T-helper 2 cell (primary cell): ENCODE results near the gene ZCCHC7.
"Not testable (repeated sequence)": the region's sequence is repeated elsewhere in the genome, so short reads cannot be mapped to it uniquely, and the experiment has no call there.

ENCODE experiments used
- DNase-seq, 5 experiments: peaks; one replicate each; pipeline versions ENCODE4 v3.0.0 to v3.0.0-alpha.2; 2012 to 2022
- total RNA-seq, 2 donors: gene quantifications; one replicate each; lab custom pipeline; 2026; lab: John Stamatoyannopoulos, UW

The ZCCHC7 gene
- total RNA-seq = 59.5 to 83.9 reads per million in 2 donors

- peak; percentile 94 to 97 (median 96) for DNase-seq
Measured at GRCh38 chr9:37119907-37120842, at the start of gene ZCCHC7. Gene ZCCHC7 (plus strand): TSS chr9:37120574.

- DNase-seq = not testable (repeated sequence)
Measured at GRCh38 chr9:37074790-37075189, 45.6 kb upstream of the ZCCHC7 start.

GRCh38 chr9:37079370-37080164, 40.8 kb upstream of the ZCCHC7 start:
- peak; percentile 79 to 97 (median 92) for DNase-seq

- not testable (repeated sequence) for DNase-seq
Measured at GRCh38 chr9:37080165-37080628, 40.2 kb upstream of the ZCCHC7 start.

GRCh38 chr9:37081507-37081906, 38.9 kb upstream of the ZCCHC7 start:
- not testable (repeated sequence) for DNase-seq

GRCh38 chr9:37082214-37082765, 38.1 kb upstream of the ZCCHC7 start:
- DNase-seq = peak in 1 of 5 experiments; percentile 54

- DNase-seq = no peak
Measured at GRCh38 chr9:37083654-37084053, 36.7 kb upstream of the ZCCHC7 start.

GRCh38 chr9:37085233-37085632, 35.1 kb upstream of the ZCCHC7 start:
- DNase-seq = no peak

GRCh38 chr9:37092714-37093295, 27.6 kb upstream of the ZCCHC7 start:
- not testable (repeated sequence) for DNase-seq

GRCh38 chr9:37094751-37095150, 25.6 kb upstream of the ZCCHC7 start:
- DNase-seq = no peak

- no peak for DNase-seq
Measured at GRCh38 chr9:37096628-37097027, 23.7 kb upstream of the ZCCHC7 start.

GRCh38 chr9:37097294-37097693, 23.1 kb upstream of the ZCCHC7 start:
- no peak for DNase-seq

- DNase-seq = no peak
Measured at GRCh38 chr9:37100327-37100726, 20.0 kb upstream of the ZCCHC7 start.

- no peak for DNase-seq
Measured at GRCh38 chr9:37100741-37101140, 19.6 kb upstream of the ZCCHC7 start.

- no peak for DNase-seq
Measured at GRCh38 chr9:37102486-37102885, 17.9 kb upstream of the ZCCHC7 start.

- DNase-seq = no peak
Measured at GRCh38 chr9:37104183-37104889, 16.0 kb upstream of the ZCCHC7 start.

GRCh38 chr9:37105234-37105633, 15.1 kb upstream of the ZCCHC7 start:
- DNase-seq = no peak

GRCh38 chr9:37107701-37108100, 12.7 kb upstream of the ZCCHC7 start:
- peak in 1 of 5 experiments; percentile 26 for DNase-seq

GRCh38 chr9:37114442-37114841, 5.9 kb upstream of the ZCCHC7 start:
- DNase-seq = not testable (repeated sequence)

- DNase-seq = no peak
Measured at GRCh38 chr9:37117956-37118355, 2.4 kb upstream of the ZCCHC7 start.

GRCh38 chr9:37119360-37119759, 1.0 kb upstream of the ZCCHC7 start:
- no peak for DNase-seq

- not testable (repeated sequence) for DNase-seq
Measured at GRCh38 chr9:37120843-37121335, 515 bp downstream of the ZCCHC7 start.
